Left ventricle myocardium inferior (tissue), 1 donor: ENCODE data around the gene ACTN1. TPM values are rescaled to one million over a fixed set of nuclear protein-coding genes. Genes with fewer than 3 reads are reported as not detected.
A peak's percentile ranks its signal among the peaks of the same experiment; 100 is the strongest.

Experiments used
- DNase-seq: peaks from one replicate; pipeline ENCODE4 v3.0.0-alpha.2; 2020
- H3K27ac ChIP-seq: fragments of 200-600 bp; replicated peaks from 2 replicates; pipeline ENCODE4 v1.8.0; 2021
- H3K27me3 ChIP-seq: fragments of 200-600 bp; 2 replicates; pipeline ENCODE4 v1.8.0; 2021; ENCODE audit warnings: low read depth
- H3K36me3 ChIP-seq: fragments of 200-600 bp; 2 replicates; pipeline ENCODE4 v1.8.0; 2021
- H3K4me1 ChIP-seq: fragments of 200-600 bp; 2 replicates; pipeline ENCODE4 v1.8.0; 2021
- H3K4me3 ChIP-seq: fragments of 200-600 bp; 2 replicates; pipeline ENCODE4 v1.8.0; 2021; ENCODE audit warnings: mild to moderate bottlenecking, moderate library complexity
- H3K9me3 ChIP-seq: fragments of 200-600 bp; replicated peaks from 2 replicates; pipeline ENCODE4 v1.8.0; 2021
- intact Hi-C: fragments of 100-400 bp; cut with micrococcal nuclease; formaldehyde crosslinking; loops from one replicate; pipeline ENCODE4 v1.11.0; 2022
- total RNA-seq: library from RNA; stranded (reverse); fragmentation: NEBNext Ultra II Directional; extraction: Animal tissue kit (Norgen Biotek cat#: 25700); gene quantifications from one replicate; pipeline ENCODE4 v1.2.1, GENCODE V29; 2021
- TF ChIP-seq, protein P1 (sequence below): fragments of 200-600 bp; IDR thresholded peaks from 2 replicates; pipeline ENCODE4 v1.8.0; 2021; ENCODE audit warnings: antibody characterized with exemption, mild to moderate bottlenecking, borderline replicate concordance
- donor health status: DM: no; HTN: yes; CAD: no; lungs with severe emphysema.

The ACTN1 gene
- total RNA-seq, 1 donor from 2014 or later: 75.4 TPM

DNA sequence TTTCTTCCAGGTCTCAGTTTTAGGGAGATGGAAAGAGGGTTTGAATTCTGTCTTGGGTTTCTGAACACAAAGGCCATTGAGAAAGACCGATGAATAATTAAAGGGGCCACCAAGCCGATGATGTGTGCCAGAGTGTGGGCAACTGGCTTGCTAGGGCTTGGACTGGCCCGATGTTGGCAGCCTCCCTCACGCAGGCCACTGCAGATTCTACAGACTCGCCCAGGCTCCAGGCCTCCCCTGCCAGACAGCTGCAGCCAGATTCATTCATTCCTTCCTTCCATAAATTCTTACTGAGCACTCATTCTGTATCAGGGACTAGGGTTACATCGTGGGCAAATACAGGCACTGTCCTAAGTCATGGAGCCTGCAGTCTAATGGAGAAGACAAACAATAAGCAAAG is 34.9 kb downstream of the ACTN1 start:
- peaks cover 100% of the 10 kb centered on the region for H3K4me1 ChIP-seq
- H3K4me3 ChIP-seq: no peak overlapping the region
- intact Hi-C loops: no loop called here
- TF ChIP-seq, protein P1, sequence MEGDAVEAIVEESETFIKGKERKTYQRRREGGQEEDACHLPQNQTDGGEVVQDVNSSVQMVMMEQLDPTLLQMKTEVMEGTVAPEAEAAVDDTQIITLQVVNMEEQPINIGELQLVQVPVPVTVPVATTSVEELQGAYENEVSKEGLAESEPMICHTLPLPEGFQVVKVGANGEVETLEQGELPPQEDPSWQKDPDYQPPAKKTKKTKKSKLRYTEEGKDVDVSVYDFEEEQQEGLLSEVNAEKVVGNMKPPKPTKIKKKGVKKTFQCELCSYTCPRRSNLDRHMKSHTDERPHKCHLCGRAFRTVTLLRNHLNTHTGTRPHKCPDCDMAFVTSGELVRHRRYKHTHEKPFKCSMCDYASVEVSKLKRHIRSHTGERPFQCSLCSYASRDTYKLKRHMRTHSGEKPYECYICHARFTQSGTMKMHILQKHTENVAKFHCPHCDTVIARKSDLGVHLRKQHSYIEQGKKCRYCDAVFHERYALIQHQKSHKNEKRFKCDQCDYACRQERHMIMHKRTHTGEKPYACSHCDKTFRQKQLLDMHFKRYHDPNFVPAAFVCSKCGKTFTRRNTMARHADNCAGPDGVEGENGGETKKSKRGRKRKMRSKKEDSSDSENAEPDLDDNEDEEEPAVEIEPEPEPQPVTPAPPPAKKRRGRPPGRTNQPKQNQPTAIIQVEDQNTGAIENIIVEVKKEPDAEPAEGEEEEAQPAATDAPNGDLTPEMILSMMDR: no peak
- H3K27ac ChIP-seq: peak overlapping the region; percentile 87
- H3K36me3 ChIP-seq: no peaks in the 10 kb centered on the region
- H3K27me3 ChIP-seq: no peaks in the 10 kb centered on the region
- no peaks in the 10 kb centered on the region for H3K9me3 ChIP-seq
- DNase-seq: no peak

DNA sequence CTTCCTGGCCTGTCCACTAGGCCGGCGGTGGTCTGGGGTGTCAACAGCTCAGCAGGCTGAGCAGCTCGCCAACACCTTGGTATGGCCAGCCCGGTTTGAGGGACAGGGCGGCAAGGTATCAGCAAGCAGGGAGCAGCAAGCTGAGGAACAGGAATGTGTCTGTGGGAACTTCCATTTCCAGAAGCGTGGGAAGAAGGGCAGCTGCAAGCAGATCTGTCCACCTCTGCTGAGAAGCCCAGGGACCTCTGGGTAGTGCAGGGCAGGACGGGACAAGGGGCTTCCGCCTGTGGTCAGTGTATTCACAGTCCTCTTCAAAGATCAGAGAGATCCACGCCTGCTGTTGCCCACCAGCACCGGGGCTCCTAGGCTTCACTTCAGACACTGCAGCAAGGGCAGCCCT is 36.0 kb downstream of the ACTN1 start:
- Histone ChIP-seq H3K4me1 (peaks cover 100% of the 10 kb centered on the region), H3K9me3 (no peaks in the 10 kb centered on the region), H3K36me3 (no peaks in the 10 kb centered on the region), H3K27me3 (no peaks in the 10 kb centered on the region), H3K27ac (peak overlapping the region; percentile 87), H3K4me3 (no peak overlapping the region)
- intact Hi-C loops: no loop called here
- TF ChIP-seq, protein P1: no peak
- no peak for DNase-seq

DNA sequence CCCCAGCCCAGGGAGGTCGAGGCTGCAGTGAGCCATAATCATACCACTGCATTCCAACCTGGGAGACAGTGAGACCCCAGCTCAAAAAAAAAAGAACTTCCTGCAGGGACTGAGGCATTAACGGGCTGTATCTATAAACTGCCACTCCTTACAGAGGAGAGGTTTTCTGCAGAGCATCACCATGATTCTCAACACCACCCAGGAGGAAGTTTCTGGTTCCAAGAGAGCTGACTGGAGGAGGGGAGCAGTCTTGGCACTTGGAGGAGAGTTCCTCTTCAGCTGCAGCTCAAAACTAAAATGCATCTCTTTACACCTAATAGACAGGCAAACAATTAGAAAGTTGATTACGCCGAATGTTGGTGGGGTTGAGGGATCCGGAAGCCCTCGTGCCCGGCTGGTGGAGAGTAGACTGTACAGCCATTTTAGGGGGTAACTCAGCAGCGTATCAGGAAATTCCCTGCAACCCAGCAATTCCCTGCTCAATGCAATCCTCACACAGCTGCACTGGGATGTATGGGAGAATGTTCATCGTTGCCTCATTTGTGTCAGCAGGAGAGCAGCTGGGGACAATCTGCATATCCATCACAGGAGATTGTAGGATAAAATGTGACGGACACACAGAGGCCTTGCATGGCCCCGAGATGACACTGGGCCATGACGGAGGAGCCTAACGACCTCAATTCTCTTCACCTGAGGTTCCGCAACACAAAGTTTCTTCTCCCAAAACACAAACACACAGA is 36.6 kb downstream of the ACTN1 start:
- Histone ChIP-seq H3K9me3 (no peaks in the 10 kb centered on the region), H3K27me3 (no peaks in the 10 kb centered on the region), H3K4me1 (peaks cover 100% of the 10 kb centered on the region), H3K4me3 (no peak overlapping the region), H3K36me3 (no peaks in the 10 kb centered on the region), H3K27ac (peak overlapping the region; percentile 87)
- DNase-seq: no peak
- intact Hi-C loops: no loop called here
- TF ChIP-seq, protein P1: no peak

DNA sequence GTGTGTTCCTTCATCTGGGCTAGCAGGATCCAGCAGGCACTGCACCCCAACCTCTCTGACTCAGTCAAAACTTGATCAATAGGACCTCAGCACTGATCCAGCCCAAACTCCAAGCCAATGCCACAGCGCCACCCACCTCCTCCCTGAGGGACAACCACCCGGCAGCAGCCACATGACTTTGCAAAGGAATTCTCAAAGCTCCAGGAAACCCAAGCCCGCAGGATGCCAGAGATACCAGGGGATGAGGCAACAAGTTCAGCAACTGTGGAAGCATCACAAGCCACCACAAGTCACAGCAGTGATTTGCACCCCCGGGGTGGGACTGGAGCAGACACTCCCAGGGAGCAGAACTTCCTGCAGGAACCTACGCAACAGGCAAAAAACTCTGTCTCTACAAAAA is 37.3 kb downstream of the ACTN1 start:
- intact Hi-C loops: no loop called here
- H3K27ac ChIP-seq: peak overlapping the region; percentile 87
- H3K9me3 ChIP-seq: no peaks in the 10 kb centered on the region

DNA sequence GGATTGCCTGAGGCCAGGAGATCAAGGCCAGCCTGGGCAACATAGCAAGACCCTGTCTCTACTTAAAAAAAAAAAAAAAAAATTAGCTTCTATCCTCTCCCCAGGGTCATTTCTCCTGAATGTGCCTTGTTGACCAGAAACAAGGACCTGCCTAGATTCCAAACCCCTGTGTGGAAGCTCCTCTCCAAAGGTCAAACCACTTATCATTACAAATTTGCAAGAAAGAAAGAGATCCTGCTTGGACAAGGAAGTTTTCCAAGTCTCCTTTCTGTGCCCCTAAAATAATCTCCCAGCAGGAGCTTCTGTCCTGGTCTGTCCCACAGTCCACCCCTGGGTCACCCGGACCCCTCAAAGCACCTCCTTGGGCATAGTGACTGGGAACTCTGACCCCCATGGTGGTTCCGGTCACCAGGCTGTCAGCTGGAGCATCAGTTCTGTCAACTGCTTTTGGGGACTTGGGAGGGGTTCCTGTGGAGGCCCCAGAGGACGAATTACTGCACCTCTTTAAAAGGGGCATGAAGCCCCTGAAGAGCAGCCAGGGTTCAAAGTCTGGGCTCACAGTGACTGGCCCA is 38.4 kb downstream of the ACTN1 start:
- Histone ChIP-seq H3K9me3 (no peaks in the 10 kb centered on the region), H3K27ac (peak overlapping the region; percentile 87), H3K4me3 (no peak overlapping the region), H3K27me3 (no peaks in the 10 kb centered on the region), H3K36me3 (no peaks in the 10 kb centered on the region), H3K4me1 (peaks cover 100% of the 10 kb centered on the region)
- intact Hi-C loops: no loop called here
- DNase-seq: no peak
- TF ChIP-seq, protein P1: no peak

More for the DNA sequence above, 37.3 kb downstream of the ACTN1 start:
- TF ChIP-seq, protein P1: peak; percentile 47
- Histone ChIP-seq H3K4me1 (peaks cover 100% of the 10 kb centered on the region), H3K27me3 (no peaks in the 10 kb centered on the region), H3K4me3 (no peak overlapping the region), H3K36me3 (no peaks in the 10 kb centered on the region)
- DNase-seq: peak; percentile 50
